GM21529 (cell line): Measurements from ENCODE around the gene DENND5A.

Experiments used
- ATAC-seq: cut with Tn5 transposase; IDR thresholded peaks from one replicate; pipeline ENCODE4 v1.9.1; 2021; ENCODE audit not compliant: unreplicated experiment

The DENND5A gene

GRCh38 chr11:9265211-9266131, at the start of gene DENND5A:
Gene DENND5A (minus strand): TSS chr11:9265350. CDS start chr11:9265069, 281 bp downstream.
- peak; percentile 40 for ATAC-seq

GRCh38 chr11:9314291-9315077, 49.3 kb upstream of the DENND5A start, which contains the start of gene TMEM41B:
Gene TMEM41B (minus strand): TSS chr11:9314593. CDS start chr11:9314441, 152 bp downstream.
- ATAC-seq = peak; percentile 97

- peak; percentile 10 for ATAC-seq
These were observed 48.6 kb upstream of the DENND5A start for GRCh38 chr11:9313648-9314290.

- ATAC-seq = no peak
These were observed 45.4 kb upstream of the DENND5A start for GRCh38 chr11:9310485-9311090.

- no peak for ATAC-seq
These were observed 39.0 kb upstream of the DENND5A start for GRCh38 chr11:9304178-9304577.

GRCh38 chr11:9302448-9302847, 37.3 kb upstream of the DENND5A start:
- ATAC-seq = no peak

- ATAC-seq = no peak
These were observed 36.6 kb upstream of the DENND5A start for GRCh38 chr11:9301720-9302119.

- ATAC-seq = no peak
These were observed 28.5 kb upstream of the DENND5A start for GRCh38 chr11:9293646-9294045.

GRCh38 chr11:9285850-9286587, 20.9 kb upstream of the DENND5A start:
- ATAC-seq = no peak

GRCh38 chr11:9280655-9281301, 15.6 kb upstream of the DENND5A start:
- peak; percentile 90 for ATAC-seq

GRCh38 chr11:9277176-9277575, 12.0 kb upstream of the DENND5A start:
- no peak for ATAC-seq

- no peak for ATAC-seq
These were observed 11.4 kb upstream of the DENND5A start for GRCh38 chr11:9276571-9276970.

GRCh38 chr11:9274499-9275258, 9.5 kb upstream of the DENND5A start:
- ATAC-seq = no peak

GRCh38 chr11:9273376-9274336, 8.5 kb upstream of the DENND5A start:
- no peak for ATAC-seq

GRCh38 chr11:9269492-9270013, 4.4 kb upstream of the DENND5A start:
- ATAC-seq = no peak

GRCh38 chr11:9267680-9268079, 2.5 kb upstream of the DENND5A start:
- ATAC-seq = no peak

- ATAC-seq = no peak
These were observed 1.8 kb upstream of the DENND5A start for GRCh38 chr11:9266926-9267325.
